DND-41 (cell line): Measurements from ENCODE around the gene ST6GALNAC3.

Experiments
- ATAC-seq: fragments of 200-7000 bp; cut with Tn5 transposase; 3 replicates; pipeline ENCODE4 v1.9.1; 2021; ENCODE audit warnings: low read depth; ENCODE audit not compliant: insufficient read depth
- DNase-seq: peaks from one replicate; pipeline ENCODE4 v3.0.0-alpha.2; 2020
- H2AFZ ChIP-seq: 2 replicates; pipeline ENCODE4 v1.6.0; 2012; ENCODE audit warnings: low read depth, low read length
- H3K27ac ChIP-seq: 2 replicates; pipeline ENCODE4 v1.5.1; 2012; ENCODE audit warnings: low read length, inconsistent platforms
- H3K27me3 ChIP-seq: fragments of 200-600 bp; sonication (generic); 2 replicates; pipeline ENCODE4 v1.6.0; 2012; ENCODE audit warnings: low read length, mild to moderate bottlenecking, inconsistent platforms; ENCODE audit not compliant: insufficient read depth, poor library complexity
- H3K36me3 ChIP-seq: 2 replicates; pipeline ENCODE4 v1.5.1; 2012; ENCODE audit warnings: low read length, inconsistent platforms; ENCODE audit not compliant: insufficient read depth
- H3K4me1 ChIP-seq: 2 replicates; pipeline ENCODE4 v1.5.1; 2012; ENCODE audit warnings: mild to moderate bottlenecking, low read length; ENCODE audit not compliant: insufficient read depth
- H3K4me2 ChIP-seq: 2 replicates; pipeline ENCODE4 v1.6.0; 2012; ENCODE audit warnings: mild to moderate bottlenecking, moderate library complexity, low read length, inconsistent platforms; ENCODE audit not compliant: insufficient read depth
- H3K4me3 ChIP-seq, 2 experiments: fragments of 200-600 bp in 1 of 2; shearing (Covaris generic) in 1 of 2; 2 replicates each; pipeline ENCODE4 v1.5.1; 2012 to 2016; ENCODE audit warnings: inconsistent platforms in 2 of 2, low read length in 2 of 2, mild to moderate bottlenecking in 2 of 2, low read depth in 1 of 2, moderate library complexity in 1 of 2
- H3K79me2 ChIP-seq: 2 replicates; pipeline ENCODE4 v1.6.0; 2012; ENCODE audit warnings: low read length, inconsistent platforms; ENCODE audit not compliant: insufficient read depth
- H3K9ac ChIP-seq: 2 replicates; pipeline ENCODE4 v1.6.0; 2012; ENCODE audit warnings: low read depth, mild to moderate bottlenecking, inconsistent platforms, low read length, moderate library complexity
- H3K9me3 ChIP-seq: 2 replicates; pipeline ENCODE4 v1.5.1; 2012; ENCODE audit warnings: low read length, moderate library complexity, mild to moderate bottlenecking, inconsistent platforms; ENCODE audit not compliant: insufficient read depth, severe bottlenecking
- H4K20me1 ChIP-seq: 2 replicates; pipeline ENCODE4 v1.6.0; 2012; ENCODE audit warnings: low read length; ENCODE audit not compliant: insufficient read depth
- EZH2 ChIP-seq: IDR thresholded peaks from 3 replicates; pipeline ENCODE4 v1.6.1; 2012; ENCODE audit warnings: borderline replicate concordance, low read depth, mild to moderate bottlenecking, moderate library complexity, low read length, inconsistent platforms; ENCODE audit not compliant: severe bottlenecking
- TF ChIP-seq, protein P1 (sequence below): IDR thresholded peaks from 2 replicates; pipeline ENCODE4 v1.5.1; 2012; ENCODE audit warnings: borderline replicate concordance, low read length, moderate library complexity, mild to moderate bottlenecking; ENCODE audit not compliant: poor library complexity, severe bottlenecking; ENCODE audit errors: extremely low read depth

Gene ST6GALNAC3

DNA sequence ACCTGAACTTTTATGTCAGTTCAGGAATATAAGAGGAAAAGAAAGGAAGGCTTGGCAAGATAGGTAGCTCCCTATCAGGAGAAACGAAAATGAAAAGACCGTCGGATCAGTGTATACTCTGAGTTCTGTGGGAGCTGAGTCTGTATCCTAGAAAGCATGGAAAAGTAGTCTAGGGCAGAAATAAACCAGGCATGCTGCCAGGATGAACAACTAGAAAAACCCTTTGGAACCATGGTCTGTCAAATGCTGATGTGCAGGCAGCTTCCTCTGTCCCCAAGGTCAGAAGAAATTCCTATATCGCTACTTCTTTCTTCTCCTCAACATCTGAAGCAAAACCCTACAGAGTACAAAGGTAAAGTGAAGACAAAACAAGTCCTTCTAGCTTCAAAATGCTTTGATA lies 268.8 kb downstream of the ST6GALNAC3 start:
- Histone ChIP-seq H3K4me2 (no peak overlapping the region), H3K9ac (no peak overlapping the region), H3K27me3 (no peaks in the 10 kb centered on the region), H3K79me2 (no peaks in the 10 kb centered on the region), H2AFZ (no peak overlapping the region), H3K4me1 (no peaks in the 10 kb centered on the region), H3K4me3 (no peak overlapping the region), H4K20me1 (no peaks in the 10 kb centered on the region), H3K9me3 (no peaks in the 10 kb centered on the region), H3K36me3 (no peaks in the 10 kb centered on the region), H3K27ac (no peak overlapping the region)
- no peak for TF ChIP-seq EZH2
- TF ChIP-seq, protein P1, sequence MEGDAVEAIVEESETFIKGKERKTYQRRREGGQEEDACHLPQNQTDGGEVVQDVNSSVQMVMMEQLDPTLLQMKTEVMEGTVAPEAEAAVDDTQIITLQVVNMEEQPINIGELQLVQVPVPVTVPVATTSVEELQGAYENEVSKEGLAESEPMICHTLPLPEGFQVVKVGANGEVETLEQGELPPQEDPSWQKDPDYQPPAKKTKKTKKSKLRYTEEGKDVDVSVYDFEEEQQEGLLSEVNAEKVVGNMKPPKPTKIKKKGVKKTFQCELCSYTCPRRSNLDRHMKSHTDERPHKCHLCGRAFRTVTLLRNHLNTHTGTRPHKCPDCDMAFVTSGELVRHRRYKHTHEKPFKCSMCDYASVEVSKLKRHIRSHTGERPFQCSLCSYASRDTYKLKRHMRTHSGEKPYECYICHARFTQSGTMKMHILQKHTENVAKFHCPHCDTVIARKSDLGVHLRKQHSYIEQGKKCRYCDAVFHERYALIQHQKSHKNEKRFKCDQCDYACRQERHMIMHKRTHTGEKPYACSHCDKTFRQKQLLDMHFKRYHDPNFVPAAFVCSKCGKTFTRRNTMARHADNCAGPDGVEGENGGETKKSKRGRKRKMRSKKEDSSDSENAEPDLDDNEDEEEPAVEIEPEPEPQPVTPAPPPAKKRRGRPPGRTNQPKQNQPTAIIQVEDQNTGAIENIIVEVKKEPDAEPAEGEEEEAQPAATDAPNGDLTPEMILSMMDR: no peak
- DNase-seq: no peak
- ATAC-seq: no peak

DNA sequence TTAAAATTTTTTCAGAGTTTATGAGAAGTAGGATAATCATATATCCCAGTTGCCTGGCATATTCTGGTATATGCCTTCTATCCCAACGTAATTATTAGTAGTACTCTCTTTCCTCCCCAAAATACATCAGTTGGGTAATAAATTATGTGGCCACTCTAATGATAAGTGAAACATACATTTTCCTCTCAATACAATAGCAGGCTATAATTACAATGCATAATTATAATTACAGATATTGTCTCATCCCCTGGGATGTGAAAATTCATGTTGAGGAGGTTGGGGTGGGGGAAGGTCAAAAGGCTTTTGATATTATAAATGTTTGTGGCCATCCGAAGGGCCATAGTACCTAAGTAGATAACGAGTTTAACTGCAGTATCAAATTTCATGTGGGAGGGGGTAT lies 277.1 kb downstream of the ST6GALNAC3 start:
- Histone ChIP-seq H2AFZ (no peak overlapping the region), H3K36me3 (no peaks in the 10 kb centered on the region), H3K4me3 (no peak overlapping the region), H3K9me3 (no peaks in the 10 kb centered on the region), H3K4me1 (no peaks in the 10 kb centered on the region), H3K9ac (no peak overlapping the region), H3K27me3 (no peaks in the 10 kb centered on the region), H3K4me2 (no peak overlapping the region), H3K27ac (no peak overlapping the region), H4K20me1 (no peaks in the 10 kb centered on the region), H3K79me2 (no peaks in the 10 kb centered on the region)
- ATAC-seq (no peak), DNase-seq (no peak)
- TF ChIP-seq, protein P1: no peak
- TF ChIP-seq EZH2: no peak

DNA sequence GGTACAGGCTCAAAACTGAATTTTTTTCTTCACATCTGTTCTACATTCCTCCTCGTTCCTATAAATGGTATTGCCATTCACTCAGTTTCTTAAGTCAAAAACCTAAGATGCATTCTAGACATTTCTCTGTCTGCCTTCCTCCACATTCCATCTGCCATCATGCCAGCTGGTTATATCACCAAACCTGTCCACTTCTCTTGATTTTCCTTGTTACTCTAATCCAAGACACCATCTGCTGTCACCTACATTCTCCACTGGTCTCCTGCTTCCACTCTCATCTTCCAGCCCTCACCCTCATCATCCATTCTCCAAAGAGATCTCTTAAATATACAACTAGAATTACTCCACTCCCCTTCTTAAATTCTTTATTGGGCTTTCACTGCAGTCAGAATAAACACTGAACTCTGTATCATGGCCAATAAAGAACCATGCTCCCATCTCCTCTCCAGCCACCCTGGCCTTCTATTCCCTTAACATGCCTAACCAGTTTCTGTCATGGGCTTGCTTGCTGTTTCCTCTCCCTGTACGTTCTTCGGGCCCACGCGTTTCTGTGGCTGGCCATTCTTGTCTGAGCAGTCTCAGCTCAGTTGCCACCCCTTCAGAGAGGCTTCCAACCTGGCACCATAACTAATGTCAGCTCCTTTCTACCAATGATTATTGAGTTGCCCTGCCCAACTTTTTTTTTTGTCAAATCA lies 278.3 kb downstream of the ST6GALNAC3 start:
- TF ChIP-seq EZH2: no peak
- TF ChIP-seq, protein P1: no peak
- no peak overlapping the region for H3K9ac ChIP-seq
- ATAC-seq: no peak
- no peaks in the 10 kb centered on the region for H4K20me1 ChIP-seq
- H3K9me3 ChIP-seq: no peaks in the 10 kb centered on the region
- H2AFZ ChIP-seq: no peak overlapping the region
- no peak overlapping the region for H3K4me3 ChIP-seq
- no peaks in the 10 kb centered on the region for H3K79me2 ChIP-seq
- H3K27me3 ChIP-seq: no peaks in the 10 kb centered on the region
- H3K27ac ChIP-seq: no peak overlapping the region
- no peaks in the 10 kb centered on the region for H3K36me3 ChIP-seq
- no peak overlapping the region for H3K4me2 ChIP-seq
- H3K4me1 ChIP-seq: no peaks in the 10 kb centered on the region
- DNase-seq: no peak
